Omental fat pad (tissue), 4 donors: ENCODE measurements around the gene TLX1. TPM values are rescaled to one million over a fixed set of nuclear protein-coding genes. Genes with fewer than 3 reads are reported as not detected.
A peak's percentile ranks its signal among the peaks of the same experiment; 100 is the strongest.
"Not testable (repeated sequence)": the region's sequence is repeated elsewhere in the genome, so short reads cannot be mapped to it uniquely, and the experiment has no call there.

Experiments used
- ATAC-seq: fragments of 150-250 bp; one replicate; pipeline ENCODE4 v1.9.1; 2016; ENCODE audit warnings: mild to moderate bottlenecking, moderate library complexity; ENCODE audit not compliant: low FRiP score
- DNase-seq: peaks from one replicate; pipeline ENCODE4 v3.0.0-alpha.2; 2019; ENCODE audit warnings: low spot score
- total RNA-seq, 4 donors: library from RNA; depleted of rRNA; stranded (reverse); fragments of >200 nt; gene quantifications; one replicate each; pipeline ENCODE4 v1.1.0, GENCODE V29; 2016
- TF ChIP-seq, protein P1 (sequence below), 3 donors: fragments of 450-650 bp; IDR thresholded peaks; one replicate each; pipeline ENCODE4 v1.5.1; 2016 to 2017; ENCODE audit warnings: antibody characterized with exemption in 3 of 3, mild to moderate bottlenecking in 3 of 3, moderate library complexity in 2 of 3

Gene TLX1
- total RNA-seq, 4 donors from 2014 or later: not detected

- TF ChIP-seq, protein P1, sequence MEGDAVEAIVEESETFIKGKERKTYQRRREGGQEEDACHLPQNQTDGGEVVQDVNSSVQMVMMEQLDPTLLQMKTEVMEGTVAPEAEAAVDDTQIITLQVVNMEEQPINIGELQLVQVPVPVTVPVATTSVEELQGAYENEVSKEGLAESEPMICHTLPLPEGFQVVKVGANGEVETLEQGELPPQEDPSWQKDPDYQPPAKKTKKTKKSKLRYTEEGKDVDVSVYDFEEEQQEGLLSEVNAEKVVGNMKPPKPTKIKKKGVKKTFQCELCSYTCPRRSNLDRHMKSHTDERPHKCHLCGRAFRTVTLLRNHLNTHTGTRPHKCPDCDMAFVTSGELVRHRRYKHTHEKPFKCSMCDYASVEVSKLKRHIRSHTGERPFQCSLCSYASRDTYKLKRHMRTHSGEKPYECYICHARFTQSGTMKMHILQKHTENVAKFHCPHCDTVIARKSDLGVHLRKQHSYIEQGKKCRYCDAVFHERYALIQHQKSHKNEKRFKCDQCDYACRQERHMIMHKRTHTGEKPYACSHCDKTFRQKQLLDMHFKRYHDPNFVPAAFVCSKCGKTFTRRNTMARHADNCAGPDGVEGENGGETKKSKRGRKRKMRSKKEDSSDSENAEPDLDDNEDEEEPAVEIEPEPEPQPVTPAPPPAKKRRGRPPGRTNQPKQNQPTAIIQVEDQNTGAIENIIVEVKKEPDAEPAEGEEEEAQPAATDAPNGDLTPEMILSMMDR (IDR thresholded peaks at IDR 0.05): no peak
- ATAC-seq (no peak), DNase-seq (no peak)
Observed at GRCh38 chr10:101151395-101151794, 20.3 kb downstream of the TLX1 start.

- no peak for ATAC-seq
- TF ChIP-seq, protein P1 (IDR thresholded peaks at IDR 0.05): no peak
Observed at GRCh38 chr10:101152316-101152715, 21.2 kb downstream of the TLX1 start.

GRCh38 chr10:101154506-101154905 is 23.4 kb downstream of the TLX1 start:
- not testable (repeated sequence) for ATAC-seq, DNase-seq

More at GRCh38 chr10:101152316-101152715, 21.2 kb downstream of the TLX1 start:
- no peak for DNase-seq

DNA sequence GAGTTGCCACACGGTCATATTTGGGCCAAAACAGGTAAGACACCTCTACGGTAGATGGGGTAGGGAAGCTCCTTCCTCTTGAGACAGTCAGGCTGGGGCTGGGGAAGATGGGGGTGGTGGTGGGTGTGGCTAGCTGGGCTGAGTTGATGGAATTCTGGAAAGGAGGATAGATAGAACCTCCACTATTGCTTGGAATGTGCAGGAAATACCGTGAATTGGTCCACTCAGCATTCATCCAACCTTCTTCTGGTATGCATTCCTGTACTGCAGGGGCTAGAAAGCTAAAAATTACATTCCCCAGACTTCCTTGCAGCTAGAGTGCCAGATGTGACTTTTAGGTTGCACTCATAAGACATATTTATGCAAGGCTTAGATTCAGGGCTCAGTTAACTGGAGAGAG is 24.8 kb downstream of the TLX1 start:
- DNase-seq (no peak), ATAC-seq (no peak)
- TF ChIP-seq, protein P1 (IDR thresholded peaks at IDR 0.05): no peak

DNA sequence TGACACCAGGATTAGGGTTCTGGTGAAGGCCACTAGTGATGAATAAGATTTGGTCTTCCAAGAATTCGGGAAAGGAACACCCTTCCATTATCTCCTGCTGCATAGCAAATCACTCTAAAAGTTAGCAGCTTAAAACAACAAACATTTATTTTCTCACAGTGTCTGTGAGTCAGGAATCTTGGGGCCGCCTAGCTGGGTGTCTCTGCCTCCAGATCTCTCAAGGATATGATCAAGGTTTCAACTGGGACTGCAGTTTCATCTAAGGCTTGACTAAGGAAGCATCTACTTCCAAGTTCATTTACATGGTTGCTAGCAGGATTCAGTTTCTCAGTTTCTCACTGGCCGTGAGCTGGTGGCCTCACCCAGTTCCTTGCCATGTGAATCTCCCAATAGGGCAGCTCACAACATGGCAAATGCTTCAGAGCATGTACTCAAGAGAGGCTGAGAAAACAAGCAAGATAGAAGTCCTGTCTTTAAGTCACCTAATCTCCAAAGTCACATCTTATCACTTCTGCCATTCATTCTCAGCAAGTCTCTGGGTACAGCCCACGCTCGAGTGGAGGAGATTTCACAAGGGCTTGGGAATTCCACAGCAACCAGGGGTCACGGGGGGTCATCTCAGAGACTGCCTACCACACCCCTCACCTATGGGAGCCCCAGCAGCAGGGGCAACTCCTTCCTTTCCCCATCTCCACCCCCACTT is 26.8 kb downstream of the TLX1 start:
- ATAC-seq: no peak
- no peak for DNase-seq
- TF ChIP-seq, protein P1 (IDR thresholded peaks at IDR 0.05): no peak

DNA sequence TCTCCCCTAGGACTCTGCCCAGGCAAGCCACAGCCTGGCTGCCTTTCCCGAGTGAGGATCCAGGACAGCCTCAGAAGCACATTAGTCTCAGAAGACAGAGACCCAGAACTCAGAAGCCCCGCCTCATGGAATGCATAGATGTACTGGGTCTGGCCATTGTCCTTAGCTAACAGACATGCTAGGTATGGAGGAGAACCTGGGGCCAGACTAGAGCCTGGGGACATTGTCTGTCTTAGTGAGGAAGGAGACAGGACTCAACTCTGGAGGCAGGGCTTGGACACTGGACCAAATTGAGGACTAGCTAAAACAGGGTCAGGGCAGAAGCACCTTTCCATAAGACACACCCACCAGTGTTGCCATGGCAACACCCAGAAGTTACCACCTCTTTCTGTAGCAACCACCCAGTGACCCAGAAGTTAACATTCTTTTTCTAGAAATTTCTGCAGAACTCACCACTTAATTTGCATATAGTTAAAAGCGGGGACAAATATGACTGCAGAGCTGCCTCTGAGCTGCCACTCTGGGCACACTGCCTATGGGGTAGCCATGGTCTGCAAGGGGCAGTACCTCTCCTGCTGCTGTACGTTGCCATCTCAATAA is 27.5 kb downstream of the TLX1 start:
- TF ChIP-seq, protein P1 (IDR thresholded peaks at IDR 0.05): no peak
- ATAC-seq: no peak
- DNase-seq: no peak

- TF ChIP-seq, protein P1 (IDR thresholded peaks at IDR 0.05): peak in 2 of 3 donors; percentile 53 to 72
- DNase-seq (peak; percentile 40), ATAC-seq (peak; percentile 75)
Observed at GRCh38 chr10:101161494-101162299, 30.6 kb downstream of the TLX1 start.
